Chondrocyte (in vitro differentiated cells): ENCODE results near the gene HP1BP3. TPM values are rescaled to one million over a fixed set of nuclear protein-coding genes. Genes with fewer than 3 reads are reported as not detected.
A peak's percentile ranks its signal among the peaks of the same experiment; 100 is the strongest.

Experiments used
- DNase-seq: peaks from one replicate; pipeline ENCODE4 v3.0.0; 2021; ENCODE audit warnings: mixed read lengths, low spot score
- H3K27ac Mint-ChIP-seq: one replicate; pipeline ENCODE4 v1.8.0; 2021; ENCODE audit warnings: mild to moderate bottlenecking, moderate library complexity, mixed read lengths; ENCODE audit not compliant: unreplicated experiment
- H3K27me3 Mint-ChIP-seq: 2 replicates; pipeline ENCODE4 v1.8.0; 2021; ENCODE audit warnings: low read depth, mixed read lengths
- H3K36me3 Mint-ChIP-seq: 2 replicates; pipeline ENCODE4 v1.8.0; 2021; ENCODE audit warnings: low read depth, mixed read lengths
- H3K4me1 Mint-ChIP-seq: 2 replicates; pipeline ENCODE4 v1.8.0; 2021; ENCODE audit warnings: low read depth, mild to moderate bottlenecking, mixed read lengths
- H3K4me3 Mint-ChIP-seq: one replicate; pipeline ENCODE4 v1.8.0; 2021; ENCODE audit warnings: mild to moderate bottlenecking, moderate library complexity, mixed read lengths; ENCODE audit not compliant: unreplicated experiment
- H3K9me3 Mint-ChIP-seq: 2 replicates; pipeline ENCODE4 v1.8.0; 2021; ENCODE audit warnings: low read depth, mixed read lengths
- CTCF ChIP-seq: fragments of 200-600 bp; sonication (generic); IDR thresholded peaks from 2 replicates; pipeline ENCODE4 v1.5.0; 2021; ENCODE audit warnings: antibody characterized with exemption, mild to moderate bottlenecking, moderate library complexity
- total RNA-seq: library from RNA; stranded (reverse); gene quantifications from 3 replicates; pipeline ENCODE4 v1.2.1, GENCODE V29; 2021

Gene HP1BP3
- total RNA-seq, 1 donor from 2014 or later = 182 TPM

GRCh38 chr1:20733360-20733975, 53.6 kb downstream of the HP1BP3 start:
- peak overlapping the region; percentile 83 for H3K4me3 Mint-ChIP-seq
- peak overlapping the region; percentile 94 for H3K27ac Mint-ChIP-seq
- peaks cover 14% of the 10 kb centered on the region for H3K36me3 Mint-ChIP-seq
- TF ChIP-seq CTCF = peak; percentile 0
- DNase-seq = no peak
- peaks cover 4% of the 10 kb centered on the region for H3K27me3 Mint-ChIP-seq
- no peaks in the 10 kb centered on the region for H3K9me3 Mint-ChIP-seq
- H3K4me1 Mint-ChIP-seq = peaks cover 17% of the 10 kb centered on the region

GRCh38 chr1:20732588-20733359, 54.3 kb downstream of the HP1BP3 start, which contains the start of gene SH2D5:
SH2D5 (minus strand) TSS chr1:20732703; CDS start chr1:20728044, 4,659 bp downstream.
- Mint-ChIP-seq H3K27me3 (peaks cover 4% of the 10 kb centered on the region), H3K27ac (peak within 1 kb of the TSS; percentile 94)
- peak; percentile 70 for TF ChIP-seq CTCF

GRCh38 chr1:20732071-20732587, 55.0 kb downstream of the HP1BP3 start:
- H3K4me1 Mint-ChIP-seq = peaks cover 17% of the 10 kb centered on the region
- TF ChIP-seq CTCF = no peak
- peaks cover 5% of the 10 kb centered on the region for H3K36me3 Mint-ChIP-seq
- peak overlapping the region; percentile 94 for H3K27ac Mint-ChIP-seq
- H3K9me3 Mint-ChIP-seq = no peaks in the 10 kb centered on the region
- peak overlapping the region; percentile 83 for H3K4me3 Mint-ChIP-seq
- DNase-seq = peak; percentile 80
- H3K27me3 Mint-ChIP-seq = peaks cover 4% of the 10 kb centered on the region

More at GRCh38 chr1:20732588-20733359, 54.3 kb downstream of the HP1BP3 start, which contains the start of gene SH2D5:
- Mint-ChIP-seq H3K4me3 (peak within 1 kb of the TSS; percentile 83), H3K4me1 (peaks cover 17% of the 10 kb centered on the region), H3K36me3 (peaks cover 10% of the 10 kb centered on the region), H3K9me3 (no peaks in the 10 kb centered on the region)
- peak; percentile 86 for DNase-seq

GRCh38 chr1:20731057-20731991, 55.8 kb downstream of the HP1BP3 start:
- H3K4me1 Mint-ChIP-seq = peaks cover 17% of the 10 kb centered on the region
- H3K27me3 Mint-ChIP-seq = peaks cover 4% of the 10 kb centered on the region
- DNase-seq = peak; percentile 84
- peak overlapping the region; percentile 70 for H3K4me3 Mint-ChIP-seq
- H3K27ac Mint-ChIP-seq = no peak overlapping the region
- peaks cover 3% of the 10 kb centered on the region for H3K36me3 Mint-ChIP-seq
- no peak for TF ChIP-seq CTCF
- H3K9me3 Mint-ChIP-seq = no peaks in the 10 kb centered on the region
